K562 (cell line): ENCODE measurements around the gene TBCEL. TPM values are rescaled to one million over a fixed set of nuclear protein-coding genes. Genes with fewer than 3 reads are reported as not detected.

ENCODE experiments used
- CHD4 ChIP-seq: fragments of 200-600 bp; sonication (generic); IDR thresholded peaks from 3 replicates; pipeline ENCODE4 v1.6.1; 2012; ENCODE audit warnings: low read depth, mild to moderate bottlenecking, mixed read lengths, low read length, inconsistent platforms; ENCODE audit not compliant: insufficient read depth, insufficient replicate concordance, poor library complexity, severe bottlenecking
- HDAC2 ChIP-seq: fragments of 450-650 bp; IDR thresholded peaks from 2 replicates; pipeline ENCODE4 v1.6.1; 2016; ENCODE audit warnings: mild to moderate bottlenecking
- PPARD ChIP-seq: fragments of 250-450 bp; sonication (Bioruptor Pico); IDR thresholded peaks from 2 replicates; pipeline ENCODE4 v1.8.0; 2022; ENCODE audit warnings: inconsistent platforms, mild to moderate bottlenecking, moderate library complexity
- SNIP1 ChIP-seq: fragments of 450-650 bp; IDR thresholded peaks from 2 replicates; pipeline ENCODE4 v1.7.1; 2017; ENCODE audit warnings: low read depth, mild to moderate bottlenecking
- polyA plus RNA-seq, 8 experiments: library from polyadenylated mRNA; depleted of rRNA in 4 of 8; stranded (reverse) in 5 of 8; unstranded in 3 of 8; fragments of >200 nt; fragmentation: Nextera tagmentation in 2 of 8; fragmentation: Illumina TruSeq in 1 of 8; extraction: Ambion mirVana in 2 of 8; extraction: Trizol in 1 of 8; gene quantifications; 2 replicates each; pipeline versions ENCODE4 v1.2.1 to v1.2.3, GENCODE V29; 2011 to 2014; ENCODE audit warnings: inconsistent platforms in 1 of 8, missing spikeins in 1 of 8
- total RNA-seq, 7 experiments: library from RNA; depleted of rRNA in 6 of 7; stranded (reverse); fragments of >200 nt in 6 of 7; fragmentation: Illumina TruSeq in 2 of 7; extraction: Trizol in 2 of 7; gene quantifications; 2 replicates each; pipeline versions ENCODE4 v1.2.1 to v1.2.3, GENCODE V29; 2011 to 2021; ENCODE audit warnings: low replicate concordance in 1 of 7
- TF ChIP-seq, protein P1 (sequence below): fragments of 250-450 bp; sonication (Bioruptor Pico); IDR thresholded peaks from 2 replicates; pipeline ENCODE4 v1.5.0; 2021; ENCODE audit warnings: mild to moderate bottlenecking, moderate library complexity
- TF ChIP-seq, protein P2 (sequence below): sonication (generic); formaldehyde crosslinking; IDR thresholded peaks from 2 replicates; pipeline ENCODE4 v1.8.0; 2022; ENCODE audit warnings: mild to moderate bottlenecking, missing genetic modification reagents
- TF ChIP-seq, protein P3 (sequence below): fragments of 450-650 bp; IDR thresholded peaks from 2 replicates; pipeline ENCODE4 v1.7.1; 2018; ENCODE audit warnings: mild to moderate bottlenecking, low read depth; ENCODE audit not compliant: partially characterized antibody

TBCEL gene
- total and polyA plus RNA-seq, 9 of the 15 experiments (the other 6 are each of a cell fraction or from before 2014, with no cell fraction given) = 0.39 to 2.3 (median 1.4) TPM

DNA sequence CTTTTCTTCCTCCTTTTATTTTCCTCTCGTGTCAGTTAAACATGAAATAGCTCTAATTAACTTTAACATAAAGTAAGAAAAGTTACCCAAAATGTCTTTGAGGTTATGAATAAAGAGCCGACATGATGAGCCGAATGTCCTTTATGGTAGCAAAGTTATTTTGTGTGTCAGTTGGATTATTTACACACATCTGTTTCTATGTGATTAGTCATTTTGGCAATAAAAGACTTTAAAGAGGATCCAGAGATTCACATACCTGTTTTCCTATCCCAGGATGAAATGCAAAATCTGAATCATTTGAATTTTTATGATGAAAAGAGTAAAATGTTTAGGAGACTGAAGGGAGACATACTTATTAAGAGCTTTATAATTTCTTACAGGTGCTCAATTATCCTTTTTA is 43.1 kb downstream of the TBCEL start (continued):
- TF ChIP-seq, protein P1, sequence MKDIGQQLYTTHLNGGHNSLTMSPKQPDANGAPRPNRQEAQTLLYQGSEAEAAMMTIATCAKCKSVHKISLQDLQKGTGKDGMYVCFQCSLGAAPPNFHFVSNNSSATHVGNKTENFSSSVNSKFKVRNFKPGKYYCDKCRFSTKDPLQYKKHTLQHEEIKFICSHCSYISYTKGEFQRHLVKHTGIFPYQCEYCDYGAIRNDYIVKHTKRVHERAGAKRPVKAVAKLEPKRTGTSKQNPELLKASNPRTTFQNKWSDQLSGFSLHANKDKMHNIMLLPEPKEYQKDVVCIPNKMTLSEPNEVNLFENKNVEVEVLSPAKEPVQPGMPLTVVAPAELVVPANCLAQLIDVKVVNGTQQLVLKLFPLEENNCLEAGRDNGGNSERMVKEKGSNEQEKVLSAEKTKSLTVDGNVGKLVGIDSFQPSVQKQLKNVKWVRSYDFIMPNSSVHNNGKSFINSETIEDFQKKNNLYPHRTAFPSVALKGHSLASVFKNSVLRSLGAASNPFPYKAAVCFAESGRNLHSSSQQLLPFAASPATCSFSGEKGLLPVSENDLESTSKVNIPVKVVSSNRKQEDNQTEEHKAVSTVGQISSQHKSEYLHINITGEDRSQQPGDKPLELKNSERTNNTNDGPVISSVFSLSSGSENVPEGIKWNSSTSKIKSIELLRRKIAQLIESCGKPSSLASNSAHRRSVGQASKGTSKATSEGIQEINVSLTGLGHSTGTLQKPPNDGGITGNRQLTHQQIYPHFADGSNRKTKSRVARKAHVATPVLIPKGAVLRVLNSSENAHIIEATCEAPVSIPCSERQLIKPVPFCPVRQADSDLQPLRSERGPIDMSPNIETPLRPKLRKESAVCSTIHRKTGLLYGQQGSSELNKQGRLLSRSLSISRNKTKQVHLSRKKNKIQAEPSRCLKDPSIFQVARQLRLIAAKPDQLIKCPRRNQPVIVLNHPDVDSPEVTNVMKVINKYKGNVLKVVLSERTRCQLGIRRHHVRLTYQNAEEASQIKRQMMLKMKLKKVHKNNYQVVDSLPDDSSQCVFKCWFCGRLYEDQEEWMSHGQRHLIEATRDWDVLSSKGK = no peak
- TF ChIP-seq, protein P2, sequence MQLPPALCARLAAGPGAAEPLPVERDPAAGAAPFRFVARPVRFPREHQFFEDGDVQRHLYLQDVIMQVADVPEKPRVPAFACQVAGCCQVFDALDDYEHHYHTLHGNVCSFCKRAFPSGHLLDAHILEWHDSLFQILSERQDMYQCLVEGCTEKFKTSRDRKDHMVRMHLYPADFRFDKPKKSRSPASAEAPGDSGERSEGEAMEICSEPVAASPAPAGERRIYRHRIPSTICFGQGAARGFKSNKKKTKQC = no peak
- TF ChIP-seq HDAC2 (no peak), CHD4 (no peak), SNIP1 (no peak), PPARD (CRISPR knock-in tag) (no peak)
- TF ChIP-seq, protein P3, sequence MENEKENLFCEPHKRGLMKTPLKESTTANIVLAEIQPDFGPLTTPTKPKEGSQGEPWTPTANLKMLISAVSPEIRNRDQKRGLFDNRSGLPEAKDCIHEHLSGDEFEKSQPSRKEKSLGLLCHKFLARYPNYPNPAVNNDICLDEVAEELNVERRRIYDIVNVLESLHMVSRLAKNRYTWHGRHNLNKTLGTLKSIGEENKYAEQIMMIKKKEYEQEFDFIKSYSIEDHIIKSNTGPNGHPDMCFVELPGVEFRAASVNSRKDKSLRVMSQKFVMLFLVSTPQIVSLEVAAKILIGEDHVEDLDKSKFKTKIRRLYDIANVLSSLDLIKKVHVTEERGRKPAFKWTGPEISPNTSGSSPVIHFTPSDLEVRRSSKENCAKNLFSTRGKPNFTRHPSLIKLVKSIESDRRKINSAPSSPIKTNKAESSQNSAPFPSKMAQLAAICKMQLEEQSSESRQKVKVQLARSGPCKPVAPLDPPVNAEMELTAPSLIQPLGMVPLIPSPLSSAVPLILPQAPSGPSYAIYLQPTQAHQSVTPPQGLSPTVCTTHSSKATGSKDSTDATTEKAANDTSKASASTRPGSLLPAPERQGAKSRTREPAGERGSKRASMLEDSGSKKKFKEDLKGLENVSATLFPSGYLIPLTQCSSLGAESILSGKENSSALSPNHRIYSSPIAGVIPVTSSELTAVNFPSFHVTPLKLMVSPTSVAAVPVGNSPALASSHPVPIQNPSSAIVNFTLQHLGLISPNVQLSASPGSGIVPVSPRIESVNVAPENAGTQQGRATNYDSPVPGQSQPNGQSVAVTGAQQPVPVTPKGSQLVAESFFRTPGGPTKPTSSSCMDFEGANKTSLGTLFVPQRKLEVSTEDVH = no peak
